Activated naive CD8-positive, alpha-beta T cell treated with anti-CD3 and anti-CD28 coated beads, Interleukin-2, amount 50 U/mL, for 24 hours (primary cell): Measurements from ENCODE around the gene ADGRG3.
A peak's percentile ranks its signal among the peaks of the same experiment; 100 is the strongest.
"Not testable (repeated sequence)": the region's sequence is repeated elsewhere in the genome, so short reads cannot be mapped to it uniquely, and the experiment has no call there.

ENCODE experiments used
- ATAC-seq: fragments of 150-1000 bp; cut with Tn5 transposase; one replicate; pipeline ENCODE4 v1.10.0; 2021
- DNase-seq: peaks from one replicate; pipeline ENCODE4 v3.0.0; 2021
- H3K27ac Mint-ChIP-seq: one replicate; pipeline ENCODE4 v1.8.0; 2021; ENCODE audit warnings: mild to moderate bottlenecking, mixed read lengths
- H3K27me3 Mint-ChIP-seq: one replicate; pipeline ENCODE4 v1.8.0; 2021; ENCODE audit warnings: mixed read lengths
- H3K36me3 Mint-ChIP-seq: one replicate; pipeline ENCODE4 v1.8.0; 2021; ENCODE audit warnings: low read depth, mixed read lengths
- H3K4me1 Mint-ChIP-seq: one replicate; pipeline ENCODE4 v1.8.0; 2021; ENCODE audit warnings: mixed read lengths
- H3K4me3 Mint-ChIP-seq: one replicate; pipeline ENCODE4 v1.8.0; 2021; ENCODE audit warnings: mild to moderate bottlenecking, moderate library complexity, mixed read lengths
- H3K9me3 Mint-ChIP-seq: one replicate; pipeline ENCODE4 v1.8.0; 2021; ENCODE audit warnings: mixed read lengths

Gene ADGRG3

GRCh38 chr16:57728336-57729181 is 60.5 kb downstream of the ADGRG3 start:
- no peak for ATAC-seq
- peaks cover 8% of the 10 kb centered on the region for H3K4me1 Mint-ChIP-seq
- H3K27ac Mint-ChIP-seq: no peak overlapping the region
- H3K9me3 Mint-ChIP-seq: peaks cover 12% of the 10 kb centered on the region
- DNase-seq: no peak
- no peaks in the 10 kb centered on the region for H3K27me3 Mint-ChIP-seq
- H3K36me3 Mint-ChIP-seq: peaks cover 7% of the 10 kb centered on the region
- no peak overlapping the region for H3K4me3 Mint-ChIP-seq

- H3K36me3 Mint-ChIP-seq: peaks cover 8% of the 10 kb centered on the region
- DNase-seq (no peak), ATAC-seq (no peak)
- peaks cover 10% of the 10 kb centered on the region for H3K4me1 Mint-ChIP-seq
- peaks cover 12% of the 10 kb centered on the region for H3K9me3 Mint-ChIP-seq
- H3K4me3 Mint-ChIP-seq: no peak overlapping the region
- H3K27me3 Mint-ChIP-seq: no peaks in the 10 kb centered on the region
- H3K27ac Mint-ChIP-seq: no peak overlapping the region
These were observed 61.0 kb downstream of the ADGRG3 start for GRCh38 chr16:57729182-57729484.

GRCh38 chr16:57729852-57730251 is 61.7 kb downstream of the ADGRG3 start:
- not testable (repeated sequence) for H3K27me3 Mint-ChIP-seq, H3K4me3 Mint-ChIP-seq, DNase-seq, H3K27ac Mint-ChIP-seq, H3K36me3 Mint-ChIP-seq, ATAC-seq
- Mint-ChIP-seq H3K4me1 (peaks cover 14% of the 10 kb centered on the region), H3K9me3 (peaks cover 12% of the 10 kb centered on the region)

- peaks cover 13% of the 10 kb centered on the region for H3K36me3 Mint-ChIP-seq
- H3K4me3 Mint-ChIP-seq: no peak overlapping the region
- H3K4me1 Mint-ChIP-seq: peaks cover 19% of the 10 kb centered on the region
- ATAC-seq: no peak
- H3K9me3 Mint-ChIP-seq: peaks cover 12% of the 10 kb centered on the region
- no peak overlapping the region for H3K27ac Mint-ChIP-seq
- peaks cover 2% of the 10 kb centered on the region for H3K27me3 Mint-ChIP-seq
- no peak for DNase-seq
These were observed 62.9 kb downstream of the ADGRG3 start for GRCh38 chr16:57730771-57731730.

- Mint-ChIP-seq H3K4me3 (no peak overlapping the region), H3K27me3 (peaks cover 2% of the 10 kb centered on the region), H3K27ac (no peak overlapping the region), H3K9me3 (peaks cover 12% of the 10 kb centered on the region), H3K36me3 (peaks cover 13% of the 10 kb centered on the region), H3K4me1 (peaks cover 28% of the 10 kb centered on the region)
- DNase-seq: no peak
- ATAC-seq: no peak
These were observed 63.9 kb downstream of the ADGRG3 start for GRCh38 chr16:57732037-57732436.

GRCh38 chr16:57732714-57733113 is 64.6 kb downstream of the ADGRG3 start:
- H3K4me1 Mint-ChIP-seq: peaks cover 34% of the 10 kb centered on the region

GRCh38 chr16:57734308-57734924 is 66.3 kb downstream of the ADGRG3 start:
- peaks cover 19% of the 10 kb centered on the region for H3K36me3 Mint-ChIP-seq
- peaks cover 34% of the 10 kb centered on the region for H3K4me1 Mint-ChIP-seq
- H3K9me3 Mint-ChIP-seq: peaks cover 12% of the 10 kb centered on the region
- H3K27ac Mint-ChIP-seq: peak overlapping the region; percentile 93
- DNase-seq: no peak
- ATAC-seq: no peak
- peak overlapping the region; percentile 97 for H3K4me3 Mint-ChIP-seq
- H3K27me3 Mint-ChIP-seq: peaks cover 2% of the 10 kb centered on the region

More at GRCh38 chr16:57732714-57733113, 64.6 kb downstream of the ADGRG3 start:
- H3K4me3 Mint-ChIP-seq: peak overlapping the region; percentile 30
- H3K27me3 Mint-ChIP-seq: peaks cover 2% of the 10 kb centered on the region
- peaks cover 19% of the 10 kb centered on the region for H3K36me3 Mint-ChIP-seq
- no peak overlapping the region for H3K27ac Mint-ChIP-seq
- H3K9me3 Mint-ChIP-seq: peaks cover 12% of the 10 kb centered on the region
- no peak for ATAC-seq
- DNase-seq: no peak

GRCh38 chr16:57734925-57735754 is 67.0 kb downstream of the ADGRG3 start:
- Mint-ChIP-seq H3K27ac (peak overlapping the region; percentile 93), H3K4me1 (peaks cover 34% of the 10 kb centered on the region), H3K9me3 (peaks cover 12% of the 10 kb centered on the region), H3K36me3 (peaks cover 19% of the 10 kb centered on the region), H3K4me3 (peak overlapping the region; percentile 97), H3K27me3 (peaks cover 2% of the 10 kb centered on the region)
- DNase-seq: peak; percentile 98
- ATAC-seq: peak; percentile 91

- Mint-ChIP-seq H3K27me3 (peaks cover 2% of the 10 kb centered on the region), H3K27ac (peak within 1 kb of the TSS; percentile 93), H3K4me1 (peaks cover 34% of the 10 kb centered on the region), H3K9me3 (peaks cover 12% of the 10 kb centered on the region), H3K36me3 (peaks cover 19% of the 10 kb centered on the region), H3K4me3 (peak within 1 kb of the TSS; percentile 97)
- ATAC-seq (no peak), DNase-seq (peak; percentile 15)
These were observed 67.8 kb downstream of the ADGRG3 start, which contains the start of gene KATNB1 for GRCh38 chr16:57735755-57736418. Gene KATNB1 (plus strand): TSS chr16:57735770. CDS start chr16:57737244, 1,474 bp downstream.

GRCh38 chr16:57736419-57737351 is 68.6 kb downstream of the ADGRG3 start:
- Mint-ChIP-seq H3K27ac (peak overlapping the region; percentile 93), H3K9me3 (peaks cover 12% of the 10 kb centered on the region), H3K36me3 (peaks cover 22% of the 10 kb centered on the region), H3K27me3 (peaks cover 2% of the 10 kb centered on the region), H3K4me1 (peaks cover 34% of the 10 kb centered on the region), H3K4me3 (peak overlapping the region; percentile 97)
- no peak for ATAC-seq
- peak; percentile 47 for DNase-seq

- DNase-seq: no peak
- Mint-ChIP-seq H3K27me3 (peaks cover 2% of the 10 kb centered on the region), H3K4me1 (peaks cover 30% of the 10 kb centered on the region), H3K36me3 (peaks cover 17% of the 10 kb centered on the region), H3K27ac (no peak overlapping the region), H3K9me3 (no peaks in the 10 kb centered on the region), H3K4me3 (no peak overlapping the region)
- no peak for ATAC-seq
These were observed 70.7 kb downstream of the ADGRG3 start for GRCh38 chr16:57738844-57739243.
